Pancreas (tissue), 10 donors: ENCODE data around the gene C3orf20. TPM values are rescaled to one million over a fixed set of nuclear protein-coding genes. Genes with fewer than 3 reads are reported as not detected.

Experiments used
- ATAC-seq, 4 donors: fragments of 200-7000 bp; cut with Tn5 transposase; one replicate each; pipeline versions ENCODE4 v1.8.0 to v1.9.1; 2020; ENCODE audit warnings: mild to moderate bottlenecking in 4 of 4, moderate library complexity in 4 of 4
- DNase-seq, 6 donors: peaks; one replicate each; pipeline ENCODE4 v3.0.0-alpha.2; 2020
- FAIRE-seq: peaks from 2 replicates; lab custom pipeline; 2012; peaks lifted over from hg19 to GRCh38; lab: Jason Lieb, UNC
- H3K27ac ChIP-seq, 4 donors: fragments of 200-600 bp; sonication (generic); 1 replicate in 3 of 4; 2 replicates in 1 of 4; pipeline versions ENCODE4 v1.5.0 to v1.8.0; 2020
- H3K27me3 ChIP-seq, 4 donors: fragments of 200-600 bp; one replicate each; pipeline ENCODE4 v1.8.0; 2021
- H3K36me3 ChIP-seq, 3 donors: fragments of 200-600 bp; sonication (generic) in 1 of 3; one replicate each; pipeline versions ENCODE4 v1.5.0 to v1.8.0; 2020 to 2021
- H3K4me1 ChIP-seq, 3 donors: fragments of 200-600 bp; one replicate each; pipeline ENCODE4 v1.8.0; 2021
- H3K4me3 ChIP-seq, 4 donors: fragments of 200-600 bp; sonication (generic) in 2 of 4; one replicate each; pipeline versions ENCODE4 v1.5.0 to v1.8.0; 2020 to 2021
- H3K9me3 ChIP-seq, 4 donors: fragments of 200-600 bp; one replicate each; pipeline ENCODE4 v1.8.0; 2021
- WGBS, 2 donors: extraction: QIAGEN DNeasy Blood & Tissue Kit; methylation state at CpG; one replicate each; pipeline ENCODE4 v1.1.7; 2013; 5-methylcytosine and 5-hydroxymethylcytosine counted together
- intact Hi-C, 3 donors: fragments of 100-400 bp; cut with DNase I; formaldehyde crosslinking; loops; one replicate each; pipeline versions ENCODE4 v1.11.1 to v1.14.2; 2022
- polyA plus RNA-seq, 2 donors: library from polyadenylated mRNA; stranded (reverse); fragments of 200-250 nt; gene quantifications; one replicate each; pipeline ENCODE4 v1.2.3, GENCODE V29; 2013
- total RNA-seq, 6 donors: library from RNA; stranded (reverse); fragmentation: NEBNext Ultra II Directional in 4 of 6; extraction: Animal tissue kit (Norgen Biotek cat#: 25700) in 4 of 6; gene quantifications; one replicate each; pipeline versions ENCODE4 v1.2.1 to v1.2.4, GENCODE V29; 2021 to 2023
- TF ChIP-seq, protein P1 (sequence below), 4 donors: fragments of 200-600 bp; sonication (generic) in 3 of 4; IDR thresholded peaks; one replicate each; pipeline versions ENCODE4 v1.5.0 to v1.8.0; 2021; ENCODE audit warnings: antibody characterized with exemption in 4 of 4
- donor health status: healthy with polysubstance abuse.
- donor health status: DM: no; HTN: no; CAD: no; lungs with moderate emphysema.
- donor health status: DM: no; HTN: no; CAD: no.
- donor health status: control.
- donor health status: control.
- donor health status: Bipolar disorder and iron deficiency.
- donor health status: DM: yes; HTN: yes; CAD: no.
- donor health status: DM: no; HTN: no; CAD: no.
- donor health status: DM: no; HTN: no; CAD: no.
- donor health status: DM: yes; HTN: yes; CAD: no.

C3orf20 gene
- total RNA-seq (under 1 TPM in 4 of 6 donors, not detected in 2; 0.04 to 0.12 (median 0.08) TPM), polyA plus RNA-seq (under 1 TPM in 1 of 2 donors, not detected in 1; 0.02 TPM)

DNA sequence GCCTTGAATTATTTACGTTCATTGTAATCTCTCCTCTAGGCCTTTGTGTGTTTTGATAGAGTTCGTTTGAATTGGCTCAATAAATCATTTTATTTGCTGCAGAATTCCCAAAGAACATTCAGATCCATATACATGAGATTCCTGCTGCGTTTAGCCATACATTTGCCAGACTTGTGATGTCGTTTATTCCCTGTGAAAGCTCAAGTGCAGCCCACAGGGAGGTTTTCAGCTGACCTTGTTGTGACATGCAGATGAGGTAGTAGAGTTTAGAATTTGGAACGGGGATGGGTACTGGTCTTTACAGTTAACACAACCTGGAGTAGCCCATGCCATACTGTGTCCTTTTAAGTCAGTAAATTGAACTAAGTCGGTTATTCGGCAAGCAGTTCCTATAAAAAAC, at the start of gene C3orf20:
Gene C3orf20 (plus strand): TSS at position 301 of the 400 bp plus-strand sequence. CDS start 7,573 bp downstream, outside the sequence.
- Histone ChIP-seq H3K4me1 (no peaks in the 10 kb centered on the region), H3K27me3 (no peaks in the 10 kb centered on the region), H3K27ac (no peak within 1 kb of the TSS), H3K9me3 (no peaks in the 10 kb centered on the region), H3K4me3 (no peak within 1 kb of the TSS), H3K36me3 (peaks cover 3 to 31% (median 24%) of the 10 kb centered on the region in 3 donors)
- FAIRE-seq (no peak), ATAC-seq (no peak), DNase-seq (no peak)
- 71 to 75% methylated on average over 7 of the region's 7 CpGs for WGBS, 2 donors
- intact Hi-C loops = loop anchor here in 2 of 3 donors (10.0 kb wide), 1 partner anchor 240 kb away; no protein-coding TSS in a partner anchor
- TF ChIP-seq, protein P1, sequence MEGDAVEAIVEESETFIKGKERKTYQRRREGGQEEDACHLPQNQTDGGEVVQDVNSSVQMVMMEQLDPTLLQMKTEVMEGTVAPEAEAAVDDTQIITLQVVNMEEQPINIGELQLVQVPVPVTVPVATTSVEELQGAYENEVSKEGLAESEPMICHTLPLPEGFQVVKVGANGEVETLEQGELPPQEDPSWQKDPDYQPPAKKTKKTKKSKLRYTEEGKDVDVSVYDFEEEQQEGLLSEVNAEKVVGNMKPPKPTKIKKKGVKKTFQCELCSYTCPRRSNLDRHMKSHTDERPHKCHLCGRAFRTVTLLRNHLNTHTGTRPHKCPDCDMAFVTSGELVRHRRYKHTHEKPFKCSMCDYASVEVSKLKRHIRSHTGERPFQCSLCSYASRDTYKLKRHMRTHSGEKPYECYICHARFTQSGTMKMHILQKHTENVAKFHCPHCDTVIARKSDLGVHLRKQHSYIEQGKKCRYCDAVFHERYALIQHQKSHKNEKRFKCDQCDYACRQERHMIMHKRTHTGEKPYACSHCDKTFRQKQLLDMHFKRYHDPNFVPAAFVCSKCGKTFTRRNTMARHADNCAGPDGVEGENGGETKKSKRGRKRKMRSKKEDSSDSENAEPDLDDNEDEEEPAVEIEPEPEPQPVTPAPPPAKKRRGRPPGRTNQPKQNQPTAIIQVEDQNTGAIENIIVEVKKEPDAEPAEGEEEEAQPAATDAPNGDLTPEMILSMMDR (IDR thresholded peaks at IDR 0.05) = no peak

DNA sequence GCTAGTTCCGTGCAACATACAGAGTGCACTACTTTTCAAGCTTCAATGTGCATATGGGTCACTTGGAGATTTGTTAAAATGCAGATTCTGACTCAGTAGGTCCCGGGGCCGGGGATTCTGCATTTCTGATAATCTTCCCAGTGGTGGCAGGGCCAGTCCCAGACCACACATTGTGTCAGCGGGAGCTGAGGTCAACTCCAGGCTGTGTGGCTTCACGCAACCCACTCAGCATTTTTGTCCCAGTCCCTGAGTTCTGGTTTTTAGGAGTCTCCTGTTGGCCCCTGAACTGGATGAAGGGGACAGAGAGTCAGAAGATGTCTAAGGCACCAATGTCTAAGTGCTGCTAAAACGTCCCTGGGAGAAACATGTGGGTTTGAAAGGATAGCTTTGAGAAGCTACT, 49.5 kb upstream of the C3orf20 start:
- H3K27ac ChIP-seq = no peak overlapping the region
- WGBS, 2 donors = 85 to 89% methylated on average over 6 of the region's 6 CpGs

DNA sequence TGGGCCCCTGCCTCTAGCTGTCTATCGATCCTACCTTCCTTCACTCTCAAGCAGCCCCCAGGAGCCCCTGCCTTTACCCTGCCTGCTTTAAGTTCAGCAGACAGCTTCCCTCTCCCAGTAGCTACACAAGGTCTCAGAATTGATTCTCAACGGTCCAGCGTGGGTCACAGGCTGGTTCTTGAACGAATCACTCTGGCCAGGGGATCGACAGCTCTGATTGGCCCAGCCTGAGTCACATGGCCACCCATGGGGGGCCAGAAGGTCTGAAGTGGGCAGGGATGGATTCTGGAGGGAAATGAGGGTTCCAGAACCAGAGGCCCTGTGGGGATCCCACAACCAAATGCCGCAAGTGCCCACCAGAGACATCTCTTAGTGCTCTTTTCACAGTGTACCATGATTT, 47.1 kb upstream of the C3orf20 start:
- no peaks in the 10 kb centered on the region for H3K4me1 ChIP-seq
- intact Hi-C loops = no loop called here
- FAIRE-seq (no peak), DNase-seq (no peak), ATAC-seq (no peak)
- TF ChIP-seq, protein P1 (IDR thresholded peaks at IDR 0.05) = no peak
- no peaks in the 10 kb centered on the region for H3K36me3 ChIP-seq
- no peaks in the 10 kb centered on the region for H3K9me3 ChIP-seq
- H3K27me3 ChIP-seq = no peaks in the 10 kb centered on the region
- no peak overlapping the region for H3K4me3 ChIP-seq
- 86% methylated on average over 6 of the region's 6 CpGs for WGBS, 2 donors
- no peak overlapping the region for H3K27ac ChIP-seq

More for the DNA sequence above, 49.5 kb upstream of the C3orf20 start:
- DNase-seq (no peak), ATAC-seq (no peak), FAIRE-seq (no peak)
- Histone ChIP-seq H3K9me3 (no peaks in the 10 kb centered on the region), H3K4me3 (no peak overlapping the region), H3K4me1 (peaks cover 5 to 11% (median 5%) of the 10 kb centered on the region in 3 donors), H3K36me3 (no peaks in the 10 kb centered on the region), H3K27me3 (no peaks in the 10 kb centered on the region)
- intact Hi-C loops = no loop called here
- TF ChIP-seq, protein P1 (IDR thresholded peaks at IDR 0.05) = no peak

DNA sequence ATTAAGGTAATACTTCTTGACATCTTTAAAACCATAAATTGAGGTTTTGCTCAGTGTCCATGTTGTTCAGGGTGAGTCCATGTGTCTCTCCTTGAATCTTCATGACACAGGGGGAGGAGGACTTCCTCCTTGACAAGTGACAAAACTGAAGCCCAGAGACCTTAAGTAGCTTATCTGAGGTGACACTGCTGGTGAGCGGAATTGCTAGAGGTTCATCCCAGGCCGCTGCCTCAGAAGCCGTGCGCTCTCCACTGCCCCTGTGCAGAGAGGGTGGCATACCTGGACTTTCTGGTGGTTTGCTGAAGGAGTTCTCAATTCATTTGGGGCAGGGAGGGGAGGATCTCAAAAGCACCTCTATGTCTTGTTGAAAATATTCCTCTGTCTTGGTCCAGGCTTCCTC, 46.5 kb upstream of the C3orf20 start:
- H3K4me1 ChIP-seq = no peaks in the 10 kb centered on the region
- H3K36me3 ChIP-seq = no peaks in the 10 kb centered on the region
- no peak for ATAC-seq
- no peaks in the 10 kb centered on the region for H3K27me3 ChIP-seq
- no peak for DNase-seq
- 72 to 84% methylated on average over 4 of the region's 4 CpGs for WGBS, 2 donors
- TF ChIP-seq, protein P1 (IDR thresholded peaks at IDR 0.05) = no peak
- FAIRE-seq = no peak
- no peaks in the 10 kb centered on the region for H3K9me3 ChIP-seq
- no peak overlapping the region for H3K4me3 ChIP-seq
- intact Hi-C loops = no loop called here
- no peak overlapping the region for H3K27ac ChIP-seq

DNA sequence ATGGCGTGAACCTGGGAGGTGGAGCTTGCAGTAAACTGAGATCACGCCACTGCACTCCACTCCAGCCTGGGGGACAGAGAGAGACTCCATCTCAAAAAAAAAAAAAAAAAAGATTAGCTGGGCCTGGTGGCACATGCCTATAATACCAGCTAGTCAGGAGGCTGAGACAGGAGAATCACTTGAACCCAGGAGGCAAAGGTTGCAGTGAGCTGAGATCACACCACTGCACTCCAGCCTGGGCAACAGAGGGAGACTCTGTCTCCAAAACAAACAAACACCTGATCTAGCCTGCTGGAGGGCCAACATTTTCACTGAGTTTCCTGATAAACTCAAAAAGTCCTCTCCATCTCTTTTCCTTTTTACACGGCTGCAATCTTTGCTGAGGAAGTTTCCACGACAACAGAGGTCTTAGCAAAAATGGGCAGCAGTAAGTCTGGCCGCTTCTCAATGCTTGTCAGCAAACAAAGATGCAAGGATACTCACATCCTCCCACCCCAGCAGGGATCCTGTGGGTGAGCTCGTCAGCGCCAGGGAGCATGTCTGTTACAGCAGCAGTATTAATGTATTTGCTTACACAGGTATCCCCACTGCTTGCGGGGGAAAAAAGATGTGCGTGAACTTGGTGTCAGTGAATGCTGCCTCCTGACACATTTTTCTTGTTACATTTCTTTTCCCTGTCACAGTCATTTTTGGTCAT, 44.4 kb upstream of the C3orf20 start:
- no peak overlapping the region for H3K27ac ChIP-seq
- no peaks in the 10 kb centered on the region for H3K36me3 ChIP-seq
- 84% methylated on average over 9 of the region's 9 CpGs for WGBS, 2 donors
- H3K4me1 ChIP-seq = no peaks in the 10 kb centered on the region
- intact Hi-C loops = no loop called here
- no peak for ATAC-seq
- DNase-seq = no peak
- no peak for FAIRE-seq
- H3K9me3 ChIP-seq = no peaks in the 10 kb centered on the region
- no peak overlapping the region for H3K4me3 ChIP-seq
- TF ChIP-seq, protein P1 (IDR thresholded peaks at IDR 0.05) = no peak
- H3K27me3 ChIP-seq = no peaks in the 10 kb centered on the region
